HG02623 (cell line): ENCODE results near the gene MINK1.
"Not testable (repeated sequence)": the region's sequence is repeated elsewhere in the genome, so short reads cannot be mapped to it uniquely, and the experiment has no call there.

ENCODE experiments used
- ATAC-seq: cut with Tn5 transposase; IDR thresholded peaks from one replicate; pipeline ENCODE4 v1.9.1; 2021; ENCODE audit warnings: moderate library complexity; ENCODE audit not compliant: unreplicated experiment

MINK1 gene

DNA sequence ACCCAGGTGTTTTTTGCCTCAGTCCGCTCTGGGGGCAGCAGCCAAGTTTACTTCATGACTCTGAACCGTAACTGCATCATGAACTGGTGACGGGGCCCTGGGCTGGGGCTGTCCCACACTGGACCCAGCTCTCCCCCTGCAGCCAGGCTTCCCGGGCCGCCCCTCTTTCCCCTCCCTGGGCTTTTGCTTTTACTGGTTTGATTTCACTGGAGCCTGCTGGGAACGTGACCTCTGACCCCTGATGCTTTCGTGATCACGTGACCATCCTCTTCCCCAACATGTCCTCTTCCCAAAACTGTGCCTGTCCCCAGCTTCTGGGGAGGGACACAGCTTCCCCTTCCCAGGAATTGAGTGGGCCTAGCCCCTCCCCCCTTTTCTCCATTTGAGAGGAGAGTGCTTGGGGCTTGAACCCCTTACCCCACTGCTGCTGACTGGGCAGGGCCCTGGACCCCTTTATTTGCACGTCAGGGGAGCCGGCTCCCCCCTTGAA lies 64.1 kb downstream of the MINK1 start:
- ATAC-seq, result no peak

DNA sequence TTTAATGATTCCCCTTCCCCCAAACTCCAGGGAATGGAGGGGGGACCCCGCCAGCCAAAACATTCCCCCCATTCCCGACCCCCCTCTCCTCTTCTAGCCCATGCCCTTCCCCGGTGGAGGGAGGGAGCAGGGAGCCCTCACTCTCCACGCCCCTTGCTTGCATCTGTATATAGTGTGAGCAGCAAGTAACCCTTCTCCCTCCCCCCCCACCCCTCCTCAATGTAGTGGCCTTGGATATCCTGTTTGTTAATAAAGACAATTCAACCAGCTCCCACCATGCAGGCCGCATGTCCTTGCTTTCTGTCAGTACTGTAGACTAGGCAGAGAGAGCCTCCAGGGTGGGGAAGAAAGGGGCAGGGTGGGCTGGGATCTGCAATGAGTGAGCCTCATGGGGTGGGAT lies 64.6 kb downstream of the MINK1 start:
- ATAC-seq, result no peak

DNA sequence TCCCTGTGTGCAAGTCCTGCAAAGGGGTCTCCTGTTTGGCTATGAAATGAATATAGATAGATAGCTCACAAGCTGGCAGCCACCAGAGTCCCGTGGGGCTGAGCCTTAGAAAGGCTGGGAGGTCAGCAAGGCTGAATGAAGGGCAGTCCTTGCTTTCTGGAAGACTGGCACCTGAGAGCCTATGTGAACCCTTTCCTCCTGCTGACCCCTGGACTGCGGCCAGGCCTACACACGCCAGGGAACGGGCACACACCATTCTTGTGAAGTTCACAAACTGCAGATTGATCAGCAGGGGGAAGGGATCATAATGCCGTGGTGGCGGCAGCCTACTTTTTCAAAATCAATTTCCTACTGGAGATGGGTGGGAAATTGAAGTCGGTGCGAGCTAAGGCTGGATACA lies 65.2 kb downstream of the MINK1 start:
- no peak for ATAC-seq

DNA sequence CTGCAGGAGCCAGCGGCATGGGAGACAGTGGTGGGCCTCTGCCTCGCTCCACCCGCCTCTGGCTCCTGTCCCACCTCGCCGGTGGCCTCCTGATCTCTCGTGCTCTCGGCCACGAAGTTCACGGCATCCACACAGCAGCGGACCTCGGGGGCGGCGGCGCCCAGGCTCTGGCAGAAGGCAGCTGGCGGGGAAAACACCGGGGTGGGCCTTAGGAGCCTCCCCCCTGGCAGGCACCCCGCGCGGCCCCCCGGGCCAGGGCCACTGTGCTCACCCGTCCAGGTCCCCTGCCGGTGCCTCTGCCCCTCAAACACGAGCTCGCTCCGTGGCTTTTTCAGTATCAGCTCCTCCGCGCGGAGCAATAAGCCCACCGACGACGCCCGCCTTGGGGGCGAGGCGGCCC lies 65.8 kb downstream of the MINK1 start:
- no peak for ATAC-seq

DNA sequence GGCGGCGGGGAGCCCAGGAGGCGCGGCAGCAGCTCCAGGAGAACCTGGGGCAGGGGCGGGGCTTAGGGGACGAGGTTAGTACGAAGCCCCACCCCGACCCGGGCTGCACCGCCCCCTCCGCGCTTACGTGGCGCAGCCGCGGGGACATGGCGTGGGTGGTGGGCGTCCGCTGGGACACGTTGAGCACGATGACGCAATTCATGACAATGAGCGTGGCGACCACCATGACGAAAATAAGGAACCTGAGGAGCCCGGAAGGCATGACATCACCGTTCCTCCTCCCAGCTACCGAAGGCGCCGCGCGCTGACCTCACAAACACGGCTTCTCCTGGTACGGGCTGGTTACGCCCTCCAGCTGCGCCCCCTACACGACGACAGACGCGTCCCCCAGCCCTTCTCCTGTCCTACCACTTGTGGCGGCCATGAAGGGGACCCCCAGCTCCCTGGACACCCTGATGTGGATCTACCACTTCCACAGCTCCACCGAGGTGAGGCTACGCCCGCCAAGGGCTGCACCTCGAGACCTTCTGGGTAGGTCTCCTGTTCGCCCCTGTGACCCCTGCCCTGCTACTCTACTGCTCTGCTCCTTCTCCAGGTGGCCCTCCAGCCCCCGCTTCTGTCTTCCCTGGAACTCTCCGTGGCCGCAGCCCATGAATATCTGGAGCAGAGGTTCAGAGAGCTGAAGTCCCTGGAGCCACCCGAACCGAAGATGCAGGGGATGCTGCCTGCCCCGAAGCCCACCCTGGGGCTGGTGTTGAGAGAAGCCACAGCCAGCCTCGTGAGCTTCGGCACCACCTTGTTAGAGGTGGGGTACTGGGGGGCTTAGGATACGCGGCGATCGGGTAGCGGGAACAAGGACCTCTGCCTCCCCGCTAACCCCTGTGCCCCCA lies 66.4 kb downstream of the MINK1 start, which contains the start of gene C17orf107:
C17orf107 (plus strand) TSS at position 196 of the 890 bp plus-strand sequence; CDS start at position 423, 227 bp downstream.
- no peak for ATAC-seq

DNA sequence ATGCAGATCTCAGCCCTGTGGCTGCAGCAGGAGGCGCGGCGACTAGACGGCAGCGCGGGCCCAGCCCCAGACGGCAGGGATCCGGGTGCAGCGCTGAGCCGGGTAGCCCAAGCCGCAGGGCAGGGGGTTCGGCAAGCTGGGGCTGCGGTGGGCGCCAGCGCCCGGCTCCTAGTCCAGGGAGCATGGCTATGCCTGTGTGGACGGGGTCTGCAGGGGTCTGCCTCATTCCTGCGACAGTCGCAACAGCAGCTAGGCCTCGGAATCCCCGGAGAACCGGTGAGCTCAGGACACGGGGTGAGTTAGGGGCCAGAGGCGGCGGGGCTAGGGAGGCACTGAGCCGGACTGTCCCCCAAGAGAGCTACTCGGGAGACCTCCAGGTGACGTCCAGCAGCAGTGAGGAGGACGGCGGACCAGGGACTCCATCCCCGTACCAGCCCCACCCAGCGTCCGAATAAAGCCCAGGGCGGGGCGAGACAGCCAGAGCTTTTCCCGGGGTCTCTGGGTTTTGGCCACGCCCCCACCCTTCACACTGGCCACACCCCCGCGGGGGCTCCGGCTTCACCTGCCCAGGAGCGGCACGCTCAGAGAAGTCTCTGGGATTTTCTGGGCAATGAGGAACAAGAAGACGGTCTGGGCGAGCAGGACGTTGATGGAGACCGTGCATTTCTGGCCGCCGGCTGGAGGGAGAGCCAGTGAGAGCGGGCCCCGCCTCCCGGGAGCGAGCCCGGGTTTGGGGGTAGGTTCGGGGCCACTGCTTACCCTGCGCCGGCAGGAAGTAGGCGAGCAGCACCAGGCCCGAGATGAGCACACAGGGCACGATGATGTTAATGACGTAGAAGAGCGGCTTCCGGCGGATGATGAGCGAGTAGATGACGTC lies 67.3 kb downstream of the MINK1 start:
- ATAC-seq, result no peak

DNA sequence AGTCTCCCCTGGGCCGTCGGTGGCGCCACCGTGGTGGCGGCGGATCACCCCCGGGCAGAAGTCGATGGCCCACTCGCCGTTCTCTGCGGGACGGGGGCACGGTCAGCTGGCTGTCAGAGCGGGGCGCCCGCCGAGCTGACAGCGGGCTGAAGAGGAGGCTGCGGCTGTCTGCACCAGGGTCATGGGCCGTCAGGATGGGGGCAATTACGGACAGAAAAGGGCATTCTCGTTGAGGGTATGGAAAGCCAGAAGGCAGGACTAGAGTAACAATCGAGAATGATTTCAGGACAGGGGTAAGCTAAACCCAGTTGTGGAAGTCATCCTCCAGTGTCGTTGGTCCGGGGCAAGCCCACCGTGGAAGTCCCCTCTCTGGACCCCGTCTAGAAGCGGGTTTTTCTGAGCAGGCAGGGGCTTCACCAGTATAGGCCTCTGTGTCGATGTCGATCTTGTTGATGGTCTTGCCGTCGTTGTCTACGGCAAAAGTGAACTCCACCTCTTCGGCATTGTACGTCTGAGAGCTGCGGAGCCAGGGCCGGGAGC lies 68.0 kb downstream of the MINK1 start:
- no peak for ATAC-seq

DNA sequence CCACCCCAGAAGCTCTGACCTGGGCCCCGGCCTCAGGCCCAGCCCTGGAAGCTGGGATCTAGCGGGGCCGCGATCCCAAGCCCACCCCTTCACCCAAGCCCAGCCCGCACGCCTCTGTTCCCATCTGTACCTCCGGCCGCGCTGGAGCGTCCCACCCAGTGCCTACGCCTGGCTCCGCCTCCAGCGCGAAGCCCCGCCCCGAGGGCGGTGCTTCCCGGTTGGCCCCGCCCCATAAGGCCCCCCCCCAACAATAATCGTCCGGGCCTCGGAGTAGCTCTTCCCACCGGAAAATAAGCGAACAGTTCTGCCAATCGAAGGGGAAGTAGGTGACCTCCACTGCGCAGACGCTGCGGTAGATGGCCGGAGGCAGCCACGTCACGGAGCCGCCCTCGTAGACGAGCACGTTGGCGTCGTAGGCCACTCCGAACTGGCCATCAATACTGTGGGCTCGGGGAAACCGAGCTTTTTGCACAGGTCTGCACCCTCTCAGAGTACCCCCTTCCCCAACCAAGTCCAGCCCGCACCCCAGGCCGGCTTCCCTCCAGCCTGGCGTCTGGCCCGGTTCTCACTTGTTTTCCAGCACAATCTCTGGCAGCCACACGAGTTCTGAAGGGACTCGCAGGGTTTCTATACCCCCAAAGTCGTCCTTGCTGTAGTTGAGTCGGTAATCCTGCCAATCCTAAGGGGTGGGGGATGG lies 68.7 kb downstream of the MINK1 start:
- no peak for ATAC-seq

DNA sequence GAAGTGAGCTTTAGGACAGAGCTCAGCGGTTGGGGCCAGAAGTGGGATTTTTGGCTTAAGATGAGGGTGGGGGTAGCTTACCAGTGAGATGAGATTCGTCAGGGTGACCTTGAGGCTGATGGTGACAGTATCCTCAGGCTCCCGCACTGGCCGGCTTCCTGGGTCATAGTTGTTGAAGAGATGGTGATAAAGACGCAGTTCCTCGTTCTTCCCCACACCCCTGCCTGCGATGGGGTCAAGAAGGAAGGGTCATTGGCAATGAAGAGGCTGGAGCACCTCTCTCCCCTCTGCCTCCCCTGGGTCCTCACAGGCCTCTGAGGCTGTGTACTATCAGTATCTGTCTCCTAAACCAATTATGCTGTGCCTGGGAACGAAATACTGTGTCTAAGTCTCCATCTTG lies 69.4 kb downstream of the MINK1 start:
- no peak for ATAC-seq

DNA sequence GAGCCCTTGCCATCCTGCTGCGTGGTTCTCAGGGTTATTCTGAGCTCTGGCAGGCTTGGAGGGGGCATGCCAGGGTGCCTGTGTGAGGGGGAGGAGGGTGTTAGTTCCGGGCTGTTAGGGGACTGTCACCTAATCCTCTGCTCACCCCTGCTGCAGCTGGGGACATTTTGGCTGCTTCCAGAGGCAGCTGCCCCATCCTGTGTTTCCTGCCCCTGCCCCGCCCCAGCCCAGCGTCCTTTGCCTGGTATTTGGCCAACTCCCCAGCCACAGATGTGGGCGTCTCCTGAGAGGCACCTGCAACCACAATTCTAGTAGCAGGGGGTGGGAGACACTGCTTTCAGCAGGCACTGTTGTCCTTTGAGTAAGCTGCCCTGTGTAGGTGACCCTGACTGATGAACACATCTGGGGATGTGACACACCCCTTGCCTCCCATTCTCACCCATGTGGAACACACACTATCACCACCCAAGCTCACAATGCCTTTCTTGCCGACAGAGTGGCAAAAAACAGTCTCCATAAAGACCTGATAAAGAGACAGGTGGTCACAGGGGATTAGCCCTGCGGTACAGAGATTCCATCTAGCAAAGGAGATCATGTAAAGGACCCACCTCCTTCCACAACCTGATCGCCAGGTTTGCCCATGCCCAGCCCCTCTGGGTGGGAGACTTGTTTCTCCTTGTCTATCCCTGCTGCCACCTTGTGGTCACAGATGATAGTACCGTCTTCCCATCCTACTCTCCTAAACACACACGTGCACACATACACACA lies 70.1 kb downstream of the MINK1 start, which contains the start of gene CHRNE:
CHRNE (minus strand) TSS at position 48 of the 768 bp plus-strand sequence; CDS start at position 13, 35 bp downstream.
- no peak for ATAC-seq

DNA sequence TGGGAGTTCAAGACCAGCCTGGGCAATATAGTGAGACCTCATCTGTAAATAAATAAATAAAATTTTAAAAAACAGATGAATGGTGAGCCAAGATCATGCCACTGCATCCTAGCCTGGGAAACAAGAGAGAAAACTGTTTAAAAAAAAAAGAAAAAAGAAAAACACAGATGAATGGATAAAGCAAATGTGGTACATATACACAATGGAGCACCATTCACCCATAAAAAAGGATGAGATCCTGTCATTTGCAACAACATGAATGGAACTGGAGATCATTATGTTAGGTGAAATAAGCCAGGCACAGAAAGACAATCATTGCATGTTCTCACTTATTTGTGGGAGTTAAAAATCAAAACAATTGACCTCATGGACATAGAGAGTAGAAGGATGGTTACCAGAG lies 73.5 kb downstream of the MINK1 start:
- ATAC-seq, result not testable (repeated sequence)

DNA sequence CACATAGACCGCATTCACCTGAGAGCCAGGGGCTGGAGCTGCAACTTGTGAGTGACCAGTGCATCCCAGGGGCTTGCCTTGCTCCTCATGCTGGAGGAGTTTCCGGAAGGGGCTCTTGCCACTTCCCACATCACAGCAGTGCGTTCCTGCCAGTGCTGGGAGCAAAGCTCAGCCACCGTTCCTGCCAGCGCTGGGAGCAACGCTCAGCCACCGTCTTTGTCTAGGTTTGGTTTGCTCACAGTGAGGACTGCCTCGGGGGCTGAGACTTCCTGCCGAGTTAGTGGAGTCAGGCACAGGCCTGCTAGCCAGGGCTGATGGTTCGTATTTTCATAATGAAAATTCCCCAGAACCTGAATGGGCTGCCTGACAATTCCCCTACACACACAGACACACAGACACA lies 75.2 kb downstream of the MINK1 start:
- ATAC-seq, result no peak

DNA sequence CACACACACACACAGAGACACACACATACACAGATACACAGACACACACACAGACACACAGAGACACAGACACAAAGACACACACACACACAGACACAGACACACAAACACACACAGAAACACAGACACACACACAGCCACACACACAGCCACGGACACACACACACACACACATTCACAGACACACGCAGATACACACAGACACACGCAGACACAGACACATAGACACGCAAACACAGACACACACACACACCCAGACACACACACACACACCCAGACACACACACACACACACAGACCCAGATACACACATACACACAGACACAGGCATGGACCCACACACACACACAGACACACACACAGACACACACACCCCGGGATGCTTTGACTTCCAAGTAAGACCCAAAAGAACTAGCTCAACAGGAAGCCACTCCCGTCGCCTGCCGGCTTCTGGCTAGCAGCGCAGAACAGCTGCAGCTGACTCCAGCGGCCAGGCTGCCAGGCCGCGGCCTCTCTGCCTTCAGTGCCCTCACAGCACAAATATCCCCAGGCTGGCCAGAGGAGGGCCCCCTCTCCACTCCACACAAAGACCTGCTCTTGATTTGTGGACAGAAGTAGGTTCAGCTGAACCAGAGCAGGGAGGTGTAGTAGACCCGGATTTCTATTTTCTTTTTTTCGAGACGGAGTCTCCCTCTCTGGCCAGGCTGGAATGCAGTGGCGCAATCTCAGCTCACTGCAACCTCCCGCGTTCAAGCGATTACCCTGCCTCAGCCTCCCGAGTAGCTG lies 75.8 kb downstream of the MINK1 start:
- ATAC-seq, result no peak

DNA sequence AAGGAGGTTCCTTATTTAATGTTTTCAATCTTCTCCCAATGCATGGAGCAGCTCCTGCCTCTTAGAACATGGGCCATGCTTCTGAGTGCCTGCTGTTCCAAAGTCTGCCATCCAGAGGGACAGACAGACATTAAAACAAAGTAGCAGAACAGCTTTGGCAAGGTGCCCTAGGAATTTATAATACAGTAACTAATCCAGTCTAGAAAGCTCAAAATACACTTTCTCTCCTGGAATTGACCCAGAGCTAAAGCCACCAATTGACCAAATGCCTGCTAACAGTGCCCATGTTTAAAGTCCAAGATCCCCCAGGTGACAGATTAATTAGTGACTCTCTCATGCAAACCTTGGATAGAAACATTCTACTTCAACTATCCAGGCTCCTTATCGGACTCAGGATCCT lies 80.9 kb downstream of the MINK1 start:
- ATAC-seq, result no peak

DNA sequence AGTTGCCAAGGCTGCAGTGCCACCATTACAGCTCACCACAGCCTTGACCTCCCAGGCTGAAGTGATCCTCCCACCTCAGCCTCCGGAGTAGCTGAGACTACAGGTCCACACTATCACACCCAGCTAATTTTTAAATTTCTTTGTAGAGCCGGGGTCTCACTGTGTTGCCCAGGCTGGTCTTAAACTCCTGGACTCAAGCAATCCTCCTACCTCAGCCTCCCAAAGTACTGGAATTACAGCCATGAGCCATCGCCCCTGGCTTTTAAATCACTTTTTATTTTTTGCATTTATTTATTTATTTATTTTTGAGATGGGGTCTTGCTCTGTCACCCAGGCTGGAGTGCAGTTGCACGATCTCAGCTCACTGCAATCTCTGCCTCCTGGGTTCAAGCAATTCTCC lies 81.4 kb downstream of the MINK1 start:
- ATAC-seq, result not testable (repeated sequence)

DNA sequence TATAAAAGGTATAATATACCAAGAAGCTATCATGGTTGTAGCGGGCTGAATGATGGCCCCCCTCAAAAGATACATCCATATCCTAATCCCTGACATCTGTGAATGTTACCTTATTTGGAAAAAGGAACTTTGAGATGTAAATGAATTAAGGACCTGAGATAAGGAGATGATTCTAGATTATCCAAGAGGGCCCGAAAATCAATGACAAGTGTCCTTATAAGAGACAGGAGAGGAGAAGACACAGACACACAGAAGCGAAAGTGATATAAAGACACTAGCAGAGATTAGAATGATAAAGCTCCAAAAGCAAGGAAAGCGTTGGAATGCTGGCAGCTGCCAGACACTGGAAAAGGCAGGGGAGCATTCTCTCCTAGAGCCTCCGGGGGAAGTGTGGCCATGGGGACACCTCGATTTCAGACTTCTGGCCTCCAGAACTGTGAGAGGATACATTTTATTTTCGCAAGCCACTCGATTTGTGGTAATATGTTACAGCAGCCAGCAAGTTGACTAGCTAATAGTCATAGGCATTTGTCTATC lies 86.4 kb downstream of the MINK1 start:
- no peak for ATAC-seq

DNA sequence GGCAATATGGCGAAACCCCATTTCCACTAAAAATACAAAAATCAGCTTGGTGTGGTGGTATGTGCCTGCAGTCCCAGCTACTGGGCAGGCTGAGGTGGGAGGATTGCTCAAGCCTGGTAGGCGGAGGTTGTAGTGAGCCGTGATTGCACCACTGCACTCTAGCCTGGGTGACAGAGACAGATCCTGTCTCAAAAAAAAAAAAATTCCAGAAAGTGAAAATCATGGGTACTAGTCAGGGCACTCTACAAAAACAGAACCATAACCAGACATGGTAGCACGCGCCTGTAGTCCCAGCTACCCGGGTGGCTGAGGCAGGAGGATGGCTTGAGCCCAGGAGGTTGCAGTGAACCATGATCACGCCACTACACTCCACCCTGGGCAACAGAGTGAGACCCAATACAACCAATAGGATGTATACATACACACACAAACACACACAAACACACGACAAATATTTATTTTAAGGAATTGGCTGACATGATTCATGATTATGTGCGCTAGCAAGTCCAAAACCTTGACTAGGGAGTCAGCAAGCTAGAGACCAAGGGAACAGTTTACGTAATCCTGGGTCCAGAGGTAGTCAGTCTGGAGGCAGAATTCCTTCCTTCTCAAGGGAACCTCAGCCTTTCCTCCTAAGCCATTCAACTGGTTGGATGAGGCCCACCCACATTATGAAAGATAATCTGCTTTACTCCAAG lies 87.4 kb downstream of the MINK1 start:
- no peak for ATAC-seq

DNA sequence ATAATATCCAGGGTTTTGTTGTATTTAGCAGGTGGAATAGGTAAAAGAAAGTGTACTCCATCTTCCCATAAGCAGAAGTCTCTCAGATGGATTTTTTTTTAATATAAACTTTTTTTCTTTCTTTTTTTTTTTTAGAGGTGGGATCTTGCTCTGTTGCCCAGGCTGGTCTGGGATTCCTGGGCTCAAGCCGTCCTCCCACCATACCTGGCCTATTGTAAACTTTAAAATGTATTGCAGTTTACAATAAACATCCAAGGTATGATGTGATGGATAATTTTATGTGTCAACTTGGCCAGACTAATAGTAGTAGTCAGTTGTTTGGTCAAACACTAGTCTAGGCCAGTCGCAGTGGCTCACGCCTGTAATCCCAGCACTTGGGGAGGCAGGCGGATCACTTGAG lies 88.2 kb downstream of the MINK1 start:
- no peak for ATAC-seq
